GM10266 (cell line): ENCODE results near the gene ADARB2.
"Not testable (repeated sequence)": the region's sequence is repeated elsewhere in the genome, so short reads cannot be mapped to it uniquely, and the experiment has no call there.

ENCODE experiments used
- DNase-seq: peaks from one replicate; pipeline ENCODE4 v3.0.0; 2012; ENCODE audit errors: extremely low spot score
- TF ChIP-seq, protein P1 (sequence below): IDR thresholded peaks from 2 replicates; pipeline ENCODE4 v1.5.1; 2012; ENCODE audit warnings: mild to moderate bottlenecking, low read depth; ENCODE audit not compliant: control insufficient read depth, insufficient read depth; ENCODE audit errors: missing control alignments

The ADARB2 gene

DNA sequence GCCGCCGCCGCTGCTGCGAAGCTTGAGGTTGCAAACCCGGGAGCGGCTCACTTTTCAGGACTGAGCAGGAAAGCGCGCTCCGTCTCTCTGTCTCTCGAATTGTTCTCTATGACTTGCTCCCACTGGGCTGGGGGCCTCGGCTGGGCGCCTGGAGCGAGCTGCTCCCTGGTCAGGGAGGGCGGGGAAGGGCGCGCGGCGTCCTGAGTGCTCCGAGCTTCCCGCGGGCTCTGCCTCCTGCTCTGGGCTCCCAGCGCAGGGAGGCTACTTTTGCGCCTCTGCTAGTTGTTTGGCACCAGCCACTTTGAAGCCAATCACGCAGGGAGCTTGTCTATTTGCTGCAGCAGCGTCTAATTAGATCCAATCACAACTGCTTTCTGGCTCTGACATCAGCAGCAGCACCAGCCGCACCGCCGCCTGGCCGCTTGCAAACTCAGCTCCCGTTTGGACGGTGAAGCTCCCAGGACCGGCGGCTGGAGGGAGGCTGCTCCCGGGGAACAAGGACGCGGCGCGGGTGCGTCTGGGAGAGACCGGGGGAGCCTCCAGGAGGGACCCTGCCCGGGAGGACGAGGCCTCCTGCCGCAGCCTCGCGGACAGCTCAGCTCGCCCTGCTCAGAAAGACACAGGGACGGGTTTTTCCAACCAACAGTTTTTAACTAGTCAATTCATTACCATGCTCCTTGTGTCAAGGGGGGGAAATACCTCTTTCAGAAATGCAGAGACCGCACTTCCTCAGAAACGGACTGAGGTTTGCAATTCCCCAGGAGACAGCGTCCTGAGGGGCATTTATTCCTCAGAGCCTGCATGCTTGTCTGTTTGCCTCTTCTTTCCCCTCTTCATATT lies at the start of gene ADARB2:
ADARB2 (minus strand) TSS at position 304 of the 840 bp plus-strand sequence.
- TF ChIP-seq, protein P1, sequence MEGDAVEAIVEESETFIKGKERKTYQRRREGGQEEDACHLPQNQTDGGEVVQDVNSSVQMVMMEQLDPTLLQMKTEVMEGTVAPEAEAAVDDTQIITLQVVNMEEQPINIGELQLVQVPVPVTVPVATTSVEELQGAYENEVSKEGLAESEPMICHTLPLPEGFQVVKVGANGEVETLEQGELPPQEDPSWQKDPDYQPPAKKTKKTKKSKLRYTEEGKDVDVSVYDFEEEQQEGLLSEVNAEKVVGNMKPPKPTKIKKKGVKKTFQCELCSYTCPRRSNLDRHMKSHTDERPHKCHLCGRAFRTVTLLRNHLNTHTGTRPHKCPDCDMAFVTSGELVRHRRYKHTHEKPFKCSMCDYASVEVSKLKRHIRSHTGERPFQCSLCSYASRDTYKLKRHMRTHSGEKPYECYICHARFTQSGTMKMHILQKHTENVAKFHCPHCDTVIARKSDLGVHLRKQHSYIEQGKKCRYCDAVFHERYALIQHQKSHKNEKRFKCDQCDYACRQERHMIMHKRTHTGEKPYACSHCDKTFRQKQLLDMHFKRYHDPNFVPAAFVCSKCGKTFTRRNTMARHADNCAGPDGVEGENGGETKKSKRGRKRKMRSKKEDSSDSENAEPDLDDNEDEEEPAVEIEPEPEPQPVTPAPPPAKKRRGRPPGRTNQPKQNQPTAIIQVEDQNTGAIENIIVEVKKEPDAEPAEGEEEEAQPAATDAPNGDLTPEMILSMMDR = no peak
- DNase-seq = peak; percentile 72

GRCh38 chr10:1785835-1786234 lies 48.5 kb upstream of the ADARB2 start:
- DNase-seq = no peak
- TF ChIP-seq, protein P1 = no peak

DNA sequence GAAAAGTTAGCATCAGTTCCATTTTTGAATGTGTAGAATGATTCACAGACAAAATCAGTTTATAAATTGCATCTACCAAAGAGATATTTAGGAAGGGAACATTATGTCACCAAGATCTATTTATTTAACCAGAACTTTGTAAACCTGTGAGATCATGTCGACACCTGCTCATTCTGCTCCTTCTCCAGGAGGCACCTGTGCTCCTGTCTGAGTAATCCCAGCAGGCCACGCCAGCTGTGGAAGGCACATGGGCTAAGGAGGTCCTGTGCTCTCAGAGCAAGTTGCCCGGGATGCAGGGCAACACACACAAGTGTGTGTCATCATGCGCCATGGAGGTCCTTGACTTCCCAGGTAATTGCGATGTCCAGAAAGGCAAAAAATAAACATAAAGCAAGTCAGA lies 45.5 kb upstream of the ADARB2 start:
- DNase-seq = no peak
- TF ChIP-seq, protein P1 = no peak

DNA sequence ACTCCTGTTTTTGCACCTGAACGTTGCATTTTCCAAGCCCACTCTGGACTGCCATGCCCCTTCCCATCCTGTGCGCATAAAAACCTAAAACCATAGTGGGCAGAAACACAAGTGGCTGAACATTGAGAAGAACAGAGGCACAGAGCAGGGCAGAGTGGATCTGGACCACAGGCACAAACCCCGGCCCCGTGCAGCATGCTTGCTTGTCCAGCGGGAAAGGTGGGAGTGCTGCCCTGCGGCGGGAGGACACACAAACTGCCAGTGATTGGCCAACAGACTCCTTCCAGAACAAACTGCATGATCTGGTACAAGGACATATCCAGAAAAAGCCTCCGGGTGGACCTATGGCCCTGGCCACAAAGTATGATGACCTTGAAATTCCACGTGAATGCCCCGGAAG lies 42.5 kb upstream of the ADARB2 start:
- no peak for DNase-seq
- TF ChIP-seq, protein P1 = no peak

DNA sequence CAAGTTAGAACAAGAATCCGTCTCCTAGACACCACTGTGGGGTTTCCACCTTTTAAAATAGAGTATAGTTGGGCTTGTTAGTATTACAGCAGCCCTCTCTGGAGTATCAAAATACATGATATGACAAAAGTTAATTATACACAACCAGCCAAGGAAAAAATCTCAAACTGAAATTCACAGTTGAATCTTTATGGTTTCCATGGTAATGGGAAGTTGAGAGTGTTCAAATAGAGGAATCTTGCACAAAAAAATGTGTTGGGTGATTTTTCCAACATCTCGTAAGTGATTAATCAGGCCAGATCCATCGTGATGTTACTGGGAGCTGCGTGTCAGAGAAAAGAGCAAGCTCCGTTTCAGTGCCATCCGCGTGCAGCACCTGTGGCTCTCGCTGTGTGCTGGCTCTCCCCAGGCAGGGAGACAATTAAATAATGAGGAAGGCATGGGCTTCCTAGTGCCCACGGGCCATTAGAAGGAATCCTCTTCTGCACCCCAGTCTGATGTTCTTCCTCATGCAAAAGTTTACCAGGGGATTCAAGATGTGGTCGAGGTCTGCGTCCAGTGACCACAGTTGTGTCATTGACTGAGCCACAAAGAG lies 41.1 kb upstream of the ADARB2 start:
- TF ChIP-seq, protein P1 = no peak
- no peak for DNase-seq

DNA sequence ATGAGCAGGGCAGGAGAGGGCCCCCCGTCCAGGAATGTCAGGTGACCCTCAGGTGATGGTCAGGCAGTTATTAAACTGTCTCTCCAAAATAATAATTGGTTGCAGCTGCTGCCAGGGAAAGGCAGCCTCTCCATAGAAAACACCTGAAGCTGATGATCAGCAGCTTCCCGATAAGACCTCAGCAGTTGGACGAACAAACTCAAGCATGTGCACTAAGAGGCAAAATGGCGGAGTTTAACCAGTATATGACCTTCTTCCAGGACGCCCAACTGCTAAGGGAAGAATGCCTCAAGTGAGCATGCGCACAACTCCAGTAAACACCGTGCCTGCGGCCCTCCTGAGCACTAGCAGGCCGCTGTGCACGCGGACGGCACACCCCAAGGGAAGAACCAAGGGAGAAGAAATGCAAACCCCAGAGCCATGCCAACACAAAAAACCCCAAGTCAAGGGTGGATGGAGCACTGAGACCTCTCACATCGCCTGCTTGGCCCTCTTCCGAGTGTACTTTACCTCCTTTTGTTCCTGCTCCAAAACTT lies 38.9 kb upstream of the ADARB2 start:
- TF ChIP-seq, protein P1 = no peak
- no peak for DNase-seq

GRCh38 chr10:1774796-1775195 lies 37.5 kb upstream of the ADARB2 start:
- TF ChIP-seq, protein P1 = no peak
- DNase-seq = no peak

DNA sequence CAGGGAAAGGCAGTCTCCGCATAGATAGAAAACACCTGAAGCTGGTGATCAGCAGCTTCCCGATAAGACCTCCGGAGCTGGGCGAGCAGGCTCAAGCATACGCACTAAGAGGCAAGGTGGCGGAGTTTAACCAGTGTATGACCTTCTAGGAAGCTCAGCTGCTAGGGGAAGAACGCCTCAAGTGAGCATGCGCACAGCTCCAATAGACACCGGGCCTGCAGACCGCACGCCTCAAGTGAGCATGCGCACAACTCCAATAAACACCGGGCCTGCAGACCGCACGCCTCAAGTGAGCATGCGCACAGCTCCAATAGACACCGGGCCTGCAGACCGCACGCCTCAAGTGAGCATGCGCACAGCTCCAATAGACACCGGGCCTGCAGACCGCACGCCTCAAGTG lies 35.9 kb upstream of the ADARB2 start:
- DNase-seq = not testable (repeated sequence)
